ENCODE results near the gene HIGD2B. TPM values are rescaled to one million over a fixed set of nuclear protein-coding genes. Genes with fewer than 3 reads are reported as not detected.

The HIGD2B gene
- total and polyA plus RNA-seq, 3 experiments from 2014 or later: 0.27 to 0.33 TPM; not detected in 1

- no peaks in the 10 kb centered on the region for H3K36me3 ChIP-seq (ENCODE audit: insufficient read depth, low read length)
- POLR2A ChIA-PET: interaction anchor here (0.8 kb wide), 1 partner anchor 18 kb away, joined by 4 read pairs; no protein-coding TSS in a partner anchor
- H3K9me3 Mint-ChIP-seq: no peaks in the 10 kb centered on the region
- no peak for DNase-seq
- H3K4me3 Mint-ChIP-seq: no peak overlapping the region
- H3K4me1 Mint-ChIP-seq: peaks cover 6 to 18% (median 18%) of the 10 kb centered on the region in 3 donors
- H3K9me3 ChIP-seq (ENCODE audit: low read length): no peaks in the 10 kb centered on the region
- no peaks in the 10 kb centered on the region for H3K4me1 ChIP-seq (ENCODE audit: insufficient read depth, low read length)
- H3K4me3 ChIP-seq (ENCODE audit: low read length): no peak overlapping the region
- CTCF ChIA-PET: interaction anchor here (1.4 kb wide), 1 partner anchor 28 kb away, joined by 4 read pairs; no protein-coding TSS in a partner anchor
- H3K27me3 Mint-ChIP-seq: no peaks in the 10 kb centered on the region
- peaks cover 5 to 9% (median 7%) of the 10 kb centered on the region in 3 donors for H3K36me3 Mint-ChIP-seq
- peak overlapping the region in 1 of 8 donors; percentile 38 for H3K27ac Mint-ChIP-seq
- H3K27ac ChIP-seq (ENCODE audit: low read depth, low read length): no peak overlapping the region
- H3K27me3 ChIP-seq (ENCODE audit: insufficient read depth, low read length, poor library complexity, severe bottlenecking): no peaks in the 10 kb centered on the region
These were observed 13.0 kb upstream of the HIGD2B start for GRCh38 chr15:72698938-72699337.

GRCh38 chr15:72690938-72691337 is 5.0 kb upstream of the HIGD2B start:
- CTCF ChIA-PET: no interaction called here
- H3K36me3 ChIP-seq (ENCODE audit: insufficient read depth, low read length): no peaks in the 10 kb centered on the region
- no peak overlapping the region for H3K27ac ChIP-seq (ENCODE audit: low read depth, low read length)
- Mint-ChIP-seq H3K9me3 (no peaks in the 10 kb centered on the region), H3K27ac (no peak overlapping the region), H3K27me3 (no peaks in the 10 kb centered on the region), H3K36me3 (peaks cover 4 to 11% (median 4%) of the 10 kb centered on the region in 3 donors), H3K4me3 (no peak overlapping the region), H3K4me1 (peaks cover 16 to 25% (median 19%) of the 10 kb centered on the region in 3 donors)
- no peak for DNase-seq
- peaks cover 5% of the 10 kb centered on the region for H3K4me1 ChIP-seq (ENCODE audit: insufficient read depth, low read length)
- H3K4me3 ChIP-seq (ENCODE audit: low read length): no peak overlapping the region
- H3K27me3 ChIP-seq (ENCODE audit: insufficient read depth, low read length, poor library complexity, severe bottlenecking): no peaks in the 10 kb centered on the region
- POLR2A ChIA-PET: no interaction called here
- H3K9me3 ChIP-seq (ENCODE audit: low read length): no peaks in the 10 kb centered on the region

- Mint-ChIP-seq H3K27me3 (no peaks in the 10 kb centered on the region), H3K9me3 (no peaks in the 10 kb centered on the region), H3K4me1 (peaks cover 20 to 27% (median 25%) of the 10 kb centered on the region in 3 donors), H3K4me3 (peak overlapping the region in 2 of 7 donors; percentile 8 to 52), H3K27ac (peak overlapping the region in 1 of 8 donors; percentile 30), H3K36me3 (peaks cover 0 to 13% (median 0%) of the 10 kb centered on the region in 3 donors)
- POLR2A ChIA-PET: no interaction called here
- no peaks in the 10 kb centered on the region for H3K36me3 ChIP-seq (ENCODE audit: insufficient read depth, low read length)
- H3K4me1 ChIP-seq (ENCODE audit: insufficient read depth, low read length): peaks cover 12% of the 10 kb centered on the region
- H3K4me3 ChIP-seq (ENCODE audit: low read length): no peak overlapping the region
- no peak overlapping the region for H3K27ac ChIP-seq (ENCODE audit: low read depth, low read length)
- H3K27me3 ChIP-seq (ENCODE audit: insufficient read depth, low read length, poor library complexity, severe bottlenecking): no peaks in the 10 kb centered on the region
- no peaks in the 10 kb centered on the region for H3K9me3 ChIP-seq (ENCODE audit: low read length)
- no peak for DNase-seq
- CTCF ChIA-PET: no interaction called here
These were observed 2.7 kb upstream of the HIGD2B start for GRCh38 chr15:72688697-72689096.

- peaks cover 0 to 3% of the 10 kb centered on the region in 2 donors for H3K27me3 Mint-ChIP-seq
- H3K4me1 Mint-ChIP-seq: peaks cover 18 to 21% (median 21%) of the 10 kb centered on the region in 3 donors
- peak overlapping the region; percentile 89 for H3K4me3 ChIP-seq (ENCODE audit: low read length)
- no peaks in the 10 kb centered on the region for H3K9me3 Mint-ChIP-seq
- no peak for DNase-seq
- peaks cover 12% of the 10 kb centered on the region for H3K4me1 ChIP-seq (ENCODE audit: insufficient read depth, low read length)
- no peaks in the 10 kb centered on the region for H3K27me3 ChIP-seq (ENCODE audit: insufficient read depth, low read length, poor library complexity, severe bottlenecking)
- H3K9me3 ChIP-seq (ENCODE audit: low read length): no peaks in the 10 kb centered on the region
- H3K36me3 ChIP-seq (ENCODE audit: insufficient read depth, low read length): no peaks in the 10 kb centered on the region
- peak overlapping the region; percentile 92 to 99 (median 97) for H3K27ac Mint-ChIP-seq
- H3K36me3 Mint-ChIP-seq: peaks cover 0 to 11% (median 0%) of the 10 kb centered on the region in 3 donors
- H3K4me3 Mint-ChIP-seq: peak overlapping the region; percentile 94 to 99 (median 98)
- H3K27ac ChIP-seq (ENCODE audit: low read depth, low read length): peak overlapping the region; percentile 85
- ChIA-PET CTCF (interaction anchor here (1.2 to 2.1 kb wide), 6 partner anchors 10 to 457 kb away, joined by 3 to 9 read pairs (median 5); no protein-coding TSS in a partner anchor), POLR2A (no interaction called here)
These were observed 569 bp downstream of the HIGD2B start for GRCh38 chr15:72685301-72685924.

- CTCF ChIA-PET: no interaction called here
These were observed 3.2 kb downstream of the HIGD2B start for GRCh38 chr15:72682772-72683171.

GRCh38 chr15:72680931-72681330 is 5.1 kb downstream of the HIGD2B start:
- ChIA-PET POLR2A (no interaction called here), CTCF (interaction anchor here (1.4 kb wide), 1 partner anchor 10 kb away, joined by 6 read pairs; no protein-coding TSS in a partner anchor)
- Mint-ChIP-seq H3K9me3 (no peaks in the 10 kb centered on the region), H3K27me3 (peaks cover 10 to 23% of the 10 kb centered on the region in 2 donors), H3K27ac (peak overlapping the region in 1 of 8 donors; percentile 71), H3K4me3 (no peak overlapping the region), H3K36me3 (peaks cover 0 to 4% (median 0%) of the 10 kb centered on the region in 3 donors), H3K4me1 (peaks cover 8 to 11% (median 9%) of the 10 kb centered on the region in 3 donors)
- H3K27me3 ChIP-seq (ENCODE audit: insufficient read depth, low read length, poor library complexity, severe bottlenecking): no peaks in the 10 kb centered on the region
- H3K9me3 ChIP-seq (ENCODE audit: low read length): no peaks in the 10 kb centered on the region
- peaks cover 7% of the 10 kb centered on the region for H3K4me1 ChIP-seq (ENCODE audit: insufficient read depth, low read length)
- no peak overlapping the region for H3K4me3 ChIP-seq (ENCODE audit: low read length)
- H3K36me3 ChIP-seq (ENCODE audit: insufficient read depth, low read length): no peaks in the 10 kb centered on the region
- no peak for DNase-seq
- no peak overlapping the region for H3K27ac ChIP-seq (ENCODE audit: low read depth, low read length)

More at GRCh38 chr15:72682772-72683171, 3.2 kb downstream of the HIGD2B start:
- no peak overlapping the region for H3K4me3 ChIP-seq (ENCODE audit: low read length)
- H3K27ac ChIP-seq (ENCODE audit: low read depth, low read length): no peak overlapping the region
- peaks cover 0 to 11% (median 0%) of the 10 kb centered on the region in 3 donors for H3K36me3 Mint-ChIP-seq
- H3K9me3 Mint-ChIP-seq: no peaks in the 10 kb centered on the region
- peak overlapping the region in 1 of 7 donors; percentile 61 for H3K4me3 Mint-ChIP-seq
- no peaks in the 10 kb centered on the region for H3K27me3 ChIP-seq (ENCODE audit: insufficient read depth, low read length, poor library complexity, severe bottlenecking)
- H3K27me3 Mint-ChIP-seq: peaks cover 3 to 11% of the 10 kb centered on the region in 2 donors
- POLR2A ChIA-PET: interaction anchor here (0.6 kb wide), 1 partner anchor 100 kb away, joined by 6 read pairs; no protein-coding TSS in a partner anchor
- H3K36me3 ChIP-seq (ENCODE audit: insufficient read depth, low read length): no peaks in the 10 kb centered on the region
- peaks cover 12% of the 10 kb centered on the region for H3K4me1 ChIP-seq (ENCODE audit: insufficient read depth, low read length)
- peaks cover 17 to 21% (median 18%) of the 10 kb centered on the region in 3 donors for H3K4me1 Mint-ChIP-seq
- no peak for DNase-seq
- H3K27ac Mint-ChIP-seq: peak overlapping the region in 2 of 8 donors; percentile 13 to 33
- H3K9me3 ChIP-seq (ENCODE audit: low read length): no peaks in the 10 kb centered on the region

- Mint-ChIP-seq H3K36me3 (no peaks in the 10 kb centered on the region), H3K4me3 (no peak overlapping the region), H3K9me3 (no peaks in the 10 kb centered on the region), H3K4me1 (no peaks in the 10 kb centered on the region), H3K27me3 (peaks cover 10 to 37% of the 10 kb centered on the region in 2 donors), H3K27ac (no peak overlapping the region)
- Histone ChIP-seq H3K4me3 (ENCODE audit: low read length) (no peak overlapping the region), H3K9me3 (ENCODE audit: low read length) (no peaks in the 10 kb centered on the region), H3K36me3 (ENCODE audit: insufficient read depth, low read length) (no peaks in the 10 kb centered on the region), H3K27ac (ENCODE audit: low read depth, low read length) (no peak overlapping the region), H3K4me1 (ENCODE audit: insufficient read depth, low read length) (no peaks in the 10 kb centered on the region), H3K27me3 (ENCODE audit: insufficient read depth, low read length, poor library complexity, severe bottlenecking) (no peaks in the 10 kb centered on the region)
- DNase-seq: no peak
- ChIA-PET CTCF (no interaction called here), POLR2A (no interaction called here)
These were observed 9.1 kb downstream of the HIGD2B start for GRCh38 chr15:72676838-72677237.

- H3K27ac Mint-ChIP-seq: no peak overlapping the region
- Histone ChIP-seq H3K36me3 (ENCODE audit: insufficient read depth, low read length) (no peaks in the 10 kb centered on the region), H3K9me3 (ENCODE audit: low read length) (no peaks in the 10 kb centered on the region), H3K27me3 (ENCODE audit: insufficient read depth, low read length, poor library complexity, severe bottlenecking) (no peaks in the 10 kb centered on the region), H3K4me1 (ENCODE audit: insufficient read depth, low read length) (no peaks in the 10 kb centered on the region), H3K4me3 (ENCODE audit: low read length) (no peak overlapping the region), H3K27ac (ENCODE audit: low read depth, low read length) (no peak overlapping the region)
- peaks cover 3 to 7% (median 6%) of the 10 kb centered on the region in 3 donors for H3K4me1 Mint-ChIP-seq
- H3K27me3 Mint-ChIP-seq: peaks cover 0 to 23% of the 10 kb centered on the region in 2 donors
- CTCF ChIA-PET: interaction anchor here (1.2 to 2.0 kb wide), 8 partner anchors 8 to 472 kb away, joined by 3 to 19 read pairs (median 6); partner anchors contain the start of genes BBS4 and HIGD2B
- no peaks in the 10 kb centered on the region for H3K36me3 Mint-ChIP-seq
- POLR2A ChIA-PET: interaction anchor here (0.7 kb wide), 2 partner anchors 195 to 407 kb away, joined by 3 read pairs; no protein-coding TSS in a partner anchor
- peak overlapping the region in 1 of 7 donors; percentile 18 for H3K4me3 Mint-ChIP-seq
- H3K9me3 Mint-ChIP-seq: no peaks in the 10 kb centered on the region
- no peak for DNase-seq
These were observed 14.5 kb downstream of the HIGD2B start for GRCh38 chr15:72671525-72671924.
